Osteoblast (primary cell): ENCODE measurements around the gene PRF1. TPM values are rescaled to one million over a fixed set of nuclear protein-coding genes. Genes with fewer than 3 reads are reported as not detected.

ENCODE experiments used
- DNase-seq: peaks from one replicate; pipeline ENCODE4 v3.0.0; 2011; ENCODE audit warnings: low spot score, mixed read lengths; ENCODE audit not compliant: insufficient read length; ENCODE audit errors: missing footprints
- H2AFZ ChIP-seq: 2 replicates; pipeline ENCODE4 v1.6.0; 2011; ENCODE audit warnings: mild to moderate bottlenecking, low read length
- H3K27ac ChIP-seq: 2 replicates; pipeline ENCODE4 v1.5.1; 2011; ENCODE audit warnings: mild to moderate bottlenecking, low read depth, low read length, moderate library complexity
- H3K27me3 ChIP-seq: 2 replicates; pipeline ENCODE4 v1.6.0; 2012; ENCODE audit warnings: mild to moderate bottlenecking, control low read depth, inconsistent platforms, low read length, moderate library complexity; ENCODE audit not compliant: insufficient read depth
- H3K36me3 ChIP-seq: 2 replicates; pipeline ENCODE4 v1.5.1; 2011; ENCODE audit warnings: mild to moderate bottlenecking, low read length, control low read depth, moderate library complexity; ENCODE audit not compliant: insufficient read depth
- H3K4me1 ChIP-seq: 2 replicates; pipeline ENCODE4 v1.5.1; 2011; ENCODE audit warnings: mild to moderate bottlenecking, low read length, control low read depth, moderate library complexity; ENCODE audit not compliant: insufficient read depth
- H3K4me2 ChIP-seq: 2 replicates; pipeline ENCODE4 v1.6.0; 2011; ENCODE audit warnings: mild to moderate bottlenecking, low read length; ENCODE audit not compliant: insufficient read depth
- H3K4me3 ChIP-seq: fragments of 200-600 bp; sonication (generic); 3 replicates; pipeline ENCODE4 v1.5.1; 2012; ENCODE audit warnings: mild to moderate bottlenecking, low read length, inconsistent platforms; ENCODE audit not compliant: insufficient read depth
- H3K79me2 ChIP-seq: 2 replicates; pipeline ENCODE4 v1.6.0; 2012; ENCODE audit warnings: mild to moderate bottlenecking, low read length, control low read depth, inconsistent platforms; ENCODE audit not compliant: insufficient read depth
- H3K9me3 ChIP-seq: 2 replicates; pipeline ENCODE4 v1.5.1; 2011; ENCODE audit warnings: low read depth, low read length, control low read depth
- H4K20me1 ChIP-seq: 2 replicates; pipeline ENCODE4 v1.6.0; 2012; ENCODE audit warnings: mild to moderate bottlenecking, low read length, control low read depth; ENCODE audit not compliant: insufficient read depth
- total RNA-seq: library from RNA; depleted of rRNA; stranded (reverse); fragments of >200 nt; gene quantifications from 2 replicates; pipeline ENCODE4 v1.2.3, GENCODE V29; 2012
- TF ChIP-seq, protein P1 (sequence below): IDR thresholded peaks from 2 replicates; pipeline ENCODE4 v1.5.1; 2011; ENCODE audit warnings: mild to moderate bottlenecking, low read depth, low read length, moderate library complexity; ENCODE audit errors: extremely low read depth

Gene PRF1
- total RNA-seq, 1 donor: not detected

DNA sequence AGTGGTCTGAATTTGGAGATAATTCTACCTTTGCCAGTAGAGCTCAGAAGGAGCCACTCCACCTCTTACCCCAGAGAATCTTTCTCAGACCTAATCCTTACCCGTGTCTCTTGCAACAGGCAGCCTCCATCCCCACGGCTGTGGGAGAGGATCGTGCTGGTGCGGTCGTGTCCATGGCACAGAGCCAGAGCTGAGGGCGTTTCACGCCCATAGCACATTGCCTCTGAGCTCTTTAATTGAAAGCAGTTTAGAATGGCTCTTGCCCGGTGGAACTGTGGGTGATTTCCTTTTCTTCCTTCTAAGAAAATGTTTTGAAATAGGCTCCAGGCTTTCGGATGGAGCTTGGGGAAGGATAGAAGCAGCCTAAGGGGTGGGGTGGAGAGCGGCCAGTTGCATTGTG is 41.5 kb downstream of the PRF1 start:
- Histone ChIP-seq H2AFZ (no peak overlapping the region), H3K4me1 (peaks cover 4% of the 10 kb centered on the region), H3K27ac (no peak overlapping the region), H3K36me3 (no peaks in the 10 kb centered on the region), H3K4me3 (no peak overlapping the region), H4K20me1 (no peaks in the 10 kb centered on the region), H3K4me2 (no peak overlapping the region), H3K79me2 (no peaks in the 10 kb centered on the region), H3K9me3 (no peaks in the 10 kb centered on the region), H3K27me3 (no peaks in the 10 kb centered on the region)
- peak; percentile 67 for DNase-seq
- TF ChIP-seq, protein P1, sequence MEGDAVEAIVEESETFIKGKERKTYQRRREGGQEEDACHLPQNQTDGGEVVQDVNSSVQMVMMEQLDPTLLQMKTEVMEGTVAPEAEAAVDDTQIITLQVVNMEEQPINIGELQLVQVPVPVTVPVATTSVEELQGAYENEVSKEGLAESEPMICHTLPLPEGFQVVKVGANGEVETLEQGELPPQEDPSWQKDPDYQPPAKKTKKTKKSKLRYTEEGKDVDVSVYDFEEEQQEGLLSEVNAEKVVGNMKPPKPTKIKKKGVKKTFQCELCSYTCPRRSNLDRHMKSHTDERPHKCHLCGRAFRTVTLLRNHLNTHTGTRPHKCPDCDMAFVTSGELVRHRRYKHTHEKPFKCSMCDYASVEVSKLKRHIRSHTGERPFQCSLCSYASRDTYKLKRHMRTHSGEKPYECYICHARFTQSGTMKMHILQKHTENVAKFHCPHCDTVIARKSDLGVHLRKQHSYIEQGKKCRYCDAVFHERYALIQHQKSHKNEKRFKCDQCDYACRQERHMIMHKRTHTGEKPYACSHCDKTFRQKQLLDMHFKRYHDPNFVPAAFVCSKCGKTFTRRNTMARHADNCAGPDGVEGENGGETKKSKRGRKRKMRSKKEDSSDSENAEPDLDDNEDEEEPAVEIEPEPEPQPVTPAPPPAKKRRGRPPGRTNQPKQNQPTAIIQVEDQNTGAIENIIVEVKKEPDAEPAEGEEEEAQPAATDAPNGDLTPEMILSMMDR: no peak

DNA sequence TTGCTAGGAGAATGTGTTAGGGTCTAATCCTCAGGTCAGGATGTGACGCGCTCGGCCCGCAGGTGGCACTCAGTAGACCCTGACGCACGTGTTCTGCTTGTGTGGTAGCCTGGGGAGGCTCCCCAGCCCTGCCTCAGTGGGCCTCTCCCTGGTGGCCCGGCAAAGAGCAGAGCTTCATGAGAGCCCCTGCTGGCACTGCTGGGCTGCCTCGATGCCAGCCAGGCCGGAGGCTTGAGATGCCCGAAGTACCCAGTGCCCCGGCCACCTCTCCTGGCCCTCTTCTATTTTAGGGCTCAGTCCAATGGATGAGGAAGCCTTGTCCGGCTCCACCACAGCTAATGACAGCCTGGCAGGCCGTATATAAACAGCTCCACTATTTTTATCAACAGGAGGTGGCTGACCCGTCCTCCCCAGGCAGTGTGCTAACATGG is 42.0 kb downstream of the PRF1 start:
- Histone ChIP-seq H3K4me3 (no peak overlapping the region), H3K4me2 (no peak overlapping the region), H3K4me1 (peaks cover 4% of the 10 kb centered on the region), H3K9me3 (no peaks in the 10 kb centered on the region), H3K79me2 (no peaks in the 10 kb centered on the region), H3K27ac (no peak overlapping the region), H3K36me3 (no peaks in the 10 kb centered on the region), H3K27me3 (no peaks in the 10 kb centered on the region), H2AFZ (no peak overlapping the region), H4K20me1 (no peaks in the 10 kb centered on the region)
- peak; percentile 82 for DNase-seq
- TF ChIP-seq, protein P1: no peak

DNA sequence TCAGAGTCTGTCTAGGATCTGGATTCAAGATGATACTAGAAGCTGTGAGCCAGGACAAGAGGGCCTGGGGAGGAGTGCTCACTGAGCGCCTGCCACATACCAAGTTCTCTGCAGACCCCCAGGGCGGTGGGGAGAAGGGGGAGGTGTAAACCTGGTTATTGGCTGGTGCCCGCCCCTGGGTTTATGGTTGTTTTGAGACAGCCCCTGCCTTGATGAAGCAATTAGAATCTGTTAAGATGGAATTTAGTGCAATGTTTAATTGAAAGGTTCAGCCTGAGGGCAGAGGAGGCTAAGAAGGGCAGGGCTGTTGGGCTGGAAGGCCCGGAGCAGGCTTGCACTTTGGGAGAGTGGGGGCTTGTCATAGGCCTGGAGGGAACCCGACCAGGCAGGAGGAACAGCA is 42.7 kb downstream of the PRF1 start:
- Histone ChIP-seq H3K36me3 (no peaks in the 10 kb centered on the region), H4K20me1 (no peaks in the 10 kb centered on the region), H3K79me2 (no peaks in the 10 kb centered on the region), H3K4me3 (no peak overlapping the region), H3K27ac (no peak overlapping the region), H3K4me1 (peaks cover 4% of the 10 kb centered on the region), H3K4me2 (no peak overlapping the region), H3K9me3 (no peaks in the 10 kb centered on the region), H2AFZ (no peak overlapping the region), H3K27me3 (no peaks in the 10 kb centered on the region)
- peak; percentile 79 for DNase-seq
- TF ChIP-seq, protein P1: no peak

DNA sequence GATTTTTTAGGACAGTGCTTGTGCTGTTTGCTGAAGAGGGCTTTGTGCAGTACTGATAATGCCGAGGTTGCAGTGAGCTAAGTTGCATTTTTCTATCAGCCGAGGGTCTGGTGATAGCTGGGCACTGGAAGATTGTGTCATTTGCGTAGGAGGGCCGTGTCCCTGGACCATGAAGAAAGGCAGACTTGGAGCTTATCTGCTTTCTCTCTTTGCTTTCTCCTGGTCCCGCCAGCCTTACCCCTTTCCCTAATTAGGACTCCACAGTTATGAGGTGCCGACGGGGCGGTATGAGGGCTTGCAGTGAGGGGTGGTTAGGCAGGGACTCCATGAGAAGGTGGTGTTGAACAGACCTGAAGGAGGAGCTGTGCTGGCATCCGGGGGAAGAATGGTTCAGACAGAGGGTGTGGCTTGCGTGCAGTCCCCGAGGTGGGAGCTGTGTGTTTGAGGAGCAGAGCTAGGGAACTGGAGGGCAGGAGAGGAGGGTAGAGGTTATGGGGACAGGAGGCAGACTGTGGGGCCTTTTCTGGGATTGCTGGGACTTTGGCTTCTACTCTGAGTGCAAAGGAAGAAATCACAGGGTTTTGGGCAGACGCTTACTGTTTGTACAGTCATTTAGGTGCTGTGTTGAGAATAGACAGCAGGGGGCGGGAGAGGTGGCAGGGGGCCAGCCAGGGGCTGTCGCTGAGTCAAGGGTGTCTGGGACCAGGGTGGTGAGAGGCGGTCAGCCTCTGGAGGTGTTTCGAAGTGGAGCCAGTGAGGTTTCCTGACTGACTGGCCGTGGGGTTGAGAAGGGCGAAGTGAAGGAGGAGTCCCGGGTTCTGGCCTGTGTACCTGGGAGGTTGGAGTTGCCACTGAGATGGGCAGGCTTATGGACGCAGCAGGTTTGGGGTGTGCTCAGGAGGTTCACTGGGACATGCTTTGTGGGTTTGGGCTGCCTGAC is 43.4 kb downstream of the PRF1 start:
- peak overlapping the region; percentile 78 for H2AFZ ChIP-seq
- H3K79me2 ChIP-seq: no peaks in the 10 kb centered on the region
- H3K4me1 ChIP-seq: peaks cover 4% of the 10 kb centered on the region
- H3K27me3 ChIP-seq: no peaks in the 10 kb centered on the region
- H3K9me3 ChIP-seq: no peaks in the 10 kb centered on the region
- TF ChIP-seq, protein P1: peak; percentile 71
- no peaks in the 10 kb centered on the region for H3K36me3 ChIP-seq
- H4K20me1 ChIP-seq: no peaks in the 10 kb centered on the region
- peak; percentile 97 for DNase-seq
- peak overlapping the region; percentile 48 for H3K4me3 ChIP-seq
- peak overlapping the region; percentile 69 for H3K4me2 ChIP-seq
- no peak overlapping the region for H3K27ac ChIP-seq
